NOMO-1 treated with DMSO at 0.1 percent for 48 hours (cell line): ENCODE measurements around the gene UPF1.

Source experiments
- DNase-seq: peaks from one replicate; lab custom pipeline; 2025; ENCODE audit not compliant: unreplicated experiment; lab: John Stamatoyannopoulos, UW

The UPF1 gene

DNA sequence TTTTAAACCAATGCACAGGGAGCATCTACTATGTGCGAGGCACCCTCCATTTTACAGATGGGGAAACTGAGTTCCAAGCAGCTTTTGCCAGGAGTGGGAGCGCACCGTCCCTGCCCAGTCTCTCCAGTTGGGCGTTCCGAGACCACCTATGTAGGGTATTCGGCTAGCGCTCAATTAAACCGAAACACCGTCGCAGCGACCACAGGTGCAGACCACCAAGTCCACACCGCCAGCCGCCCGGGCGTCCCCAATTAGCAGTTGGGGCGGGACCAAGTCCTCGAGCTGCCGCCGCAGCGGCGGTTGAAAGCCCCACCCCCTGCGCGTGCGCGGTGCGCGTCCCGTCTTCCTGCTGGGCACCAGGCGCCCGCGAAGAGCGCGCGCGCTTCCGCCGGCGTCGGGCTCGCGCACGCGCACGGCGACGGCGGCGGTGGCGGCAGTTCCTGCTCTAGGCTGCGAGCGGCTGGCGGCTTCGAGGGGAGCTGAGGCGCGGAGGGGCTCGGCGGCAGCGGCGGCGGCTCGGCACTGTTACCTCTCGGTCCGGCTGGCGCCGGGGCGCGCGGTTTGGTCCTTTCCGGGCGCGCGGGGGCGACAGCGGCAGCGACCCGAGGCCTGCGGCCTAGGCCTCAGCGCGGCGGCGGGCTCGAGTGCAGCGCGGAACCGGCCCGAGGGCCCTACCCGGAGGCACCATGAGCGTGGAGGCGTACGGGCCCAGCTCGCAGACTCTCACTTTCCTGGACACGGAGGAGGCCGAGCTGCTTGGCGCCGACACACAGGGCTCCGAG, at the start of gene UPF1:
Gene UPF1, plus strand, starts transcription at position 436 of the 782 bp plus-strand sequence. Its CDS starts 251 bp downstream, at position 687.
- DNase-seq = peak; percentile 82

- DNase-seq = no peak
Observed at GRCh38 chr19:18782559-18783225, 49.1 kb upstream of the UPF1 start.

DNA sequence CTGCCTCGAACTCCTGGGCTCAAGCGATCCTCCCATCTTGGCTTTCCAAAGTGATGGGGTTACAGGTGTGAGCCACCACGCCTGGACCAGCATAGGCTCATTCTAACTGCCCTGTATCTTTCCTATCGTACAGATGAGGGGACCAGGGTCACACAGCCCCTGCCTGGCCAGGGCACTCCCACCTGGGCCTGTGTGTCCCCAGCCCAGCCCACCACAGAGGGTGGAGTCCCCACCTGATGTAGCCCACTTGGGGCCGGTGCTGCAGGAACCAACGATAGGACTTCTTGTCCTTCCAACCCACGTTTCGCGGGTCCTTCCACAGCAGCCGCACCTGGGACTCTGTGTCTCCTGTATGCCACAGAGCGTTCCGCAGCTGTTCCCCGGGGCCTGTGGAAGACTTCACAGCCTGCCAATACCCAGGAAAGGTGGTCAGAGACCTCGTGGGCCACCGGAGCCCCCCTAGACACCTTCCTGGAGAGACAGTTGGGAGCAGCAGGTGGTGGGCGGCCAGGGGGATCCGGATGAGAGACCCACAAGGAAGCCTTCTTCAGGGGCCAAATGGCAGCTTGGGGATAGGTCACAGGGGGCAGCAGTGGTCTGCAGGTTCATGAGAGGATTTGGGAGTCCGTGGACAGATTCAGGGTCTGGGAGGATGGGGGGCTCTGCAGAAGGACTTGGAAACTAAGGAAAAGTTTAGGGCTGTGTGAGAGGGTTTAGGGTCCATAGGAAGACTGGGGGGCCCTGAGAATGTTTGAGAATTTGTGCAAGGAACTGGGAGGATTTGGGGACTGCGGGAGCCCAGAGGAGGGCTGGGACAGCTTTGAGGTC, 47.6 kb upstream of the UPF1 start:
- DNase-seq = no peak

GRCh38 chr19:18784786-18785120, 47.0 kb upstream of the UPF1 start:
- no peak for DNase-seq

- peak; percentile 28 for DNase-seq
Observed at GRCh38 chr19:18785179-18786124, 46.3 kb upstream of the UPF1 start.

GRCh38 chr19:18788529-18789421, 43.0 kb upstream of the UPF1 start:
- no peak for DNase-seq

DNA sequence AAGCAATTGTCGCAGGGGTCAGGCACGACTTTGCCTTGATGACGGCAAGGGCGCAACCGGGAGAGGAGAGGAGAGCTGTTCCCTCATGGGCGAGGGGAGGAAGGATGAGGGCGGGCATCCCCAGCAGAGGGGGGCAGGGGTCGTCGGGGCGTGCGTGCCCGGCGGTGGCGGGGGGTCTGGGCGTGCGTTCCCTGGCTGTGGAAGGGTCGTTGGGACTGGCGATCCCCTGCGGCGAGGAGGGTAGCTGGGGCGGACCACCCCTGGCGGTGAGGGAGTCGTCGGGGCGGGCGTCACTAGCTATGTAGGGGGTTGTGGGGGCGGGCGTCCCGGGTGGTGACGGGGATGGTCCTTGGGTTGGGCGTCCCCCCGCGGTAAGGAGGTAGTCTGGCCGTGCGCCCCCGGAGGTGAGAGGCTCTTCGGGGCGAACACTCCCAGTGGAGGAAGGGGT, 42.3 kb upstream of the UPF1 start:
- no peak for DNase-seq

DNA sequence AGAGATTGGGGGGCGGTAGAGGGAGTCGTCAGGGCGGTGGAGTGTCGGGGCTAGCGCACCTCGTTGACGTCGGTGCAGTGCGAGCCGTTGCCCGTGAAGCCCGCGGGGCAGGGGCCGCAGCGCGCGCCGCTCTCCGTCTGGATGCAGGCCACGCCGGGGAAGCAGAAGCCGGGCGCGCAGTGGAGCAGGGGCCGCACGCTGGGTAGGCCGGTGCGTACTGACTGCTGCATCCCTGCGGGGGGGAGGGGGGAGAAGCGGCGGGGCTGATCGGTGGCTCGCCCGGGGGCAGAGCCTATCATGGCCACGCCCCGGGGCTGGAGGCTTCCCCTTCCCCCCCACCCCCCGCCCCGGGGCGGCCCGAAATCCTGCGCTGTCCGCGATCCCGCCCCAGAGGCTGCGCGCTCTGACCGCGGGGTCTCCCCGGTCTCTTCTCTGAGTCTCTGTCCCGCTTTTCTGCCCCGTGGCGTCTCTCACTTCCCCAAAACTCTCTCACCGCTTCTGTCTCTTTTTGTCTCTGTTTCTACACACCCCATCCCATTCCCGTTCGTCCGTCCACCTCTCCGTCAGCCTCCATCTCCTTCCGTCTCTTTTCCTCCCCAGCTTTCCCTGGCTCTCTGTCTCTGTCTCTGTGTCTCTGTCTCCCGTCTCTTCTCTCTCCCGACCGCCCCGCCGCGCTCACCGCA, 41.7 kb upstream of the UPF1 start:
- peak; percentile 33 for DNase-seq

- DNase-seq = no peak
Observed at GRCh38 chr19:18790566-18791314, 41.0 kb upstream of the UPF1 start, which contains the start of gene COMP. COMP (minus strand) TSS chr19:18791305; CDS start chr19:18791269, 36 bp downstream.

DNA sequence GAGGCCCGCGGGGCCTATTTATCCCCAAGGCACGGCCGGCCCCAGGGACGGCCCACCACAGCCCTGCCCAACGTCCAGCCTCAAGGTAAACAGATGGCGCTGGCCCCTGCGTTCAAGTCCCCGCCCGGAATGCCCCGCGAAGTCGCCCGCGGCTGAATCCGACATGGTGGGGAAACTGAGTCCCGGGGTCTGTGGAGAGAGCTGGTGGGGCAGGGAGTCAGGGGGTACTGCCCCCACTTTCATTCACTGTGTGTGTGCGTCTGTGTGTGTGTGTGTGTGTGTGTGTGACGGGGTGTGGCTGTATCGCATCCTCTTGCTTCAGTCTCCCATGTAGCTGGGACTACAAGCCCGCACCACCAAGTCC, 40.5 kb upstream of the UPF1 start:
- no peak for DNase-seq

DNA sequence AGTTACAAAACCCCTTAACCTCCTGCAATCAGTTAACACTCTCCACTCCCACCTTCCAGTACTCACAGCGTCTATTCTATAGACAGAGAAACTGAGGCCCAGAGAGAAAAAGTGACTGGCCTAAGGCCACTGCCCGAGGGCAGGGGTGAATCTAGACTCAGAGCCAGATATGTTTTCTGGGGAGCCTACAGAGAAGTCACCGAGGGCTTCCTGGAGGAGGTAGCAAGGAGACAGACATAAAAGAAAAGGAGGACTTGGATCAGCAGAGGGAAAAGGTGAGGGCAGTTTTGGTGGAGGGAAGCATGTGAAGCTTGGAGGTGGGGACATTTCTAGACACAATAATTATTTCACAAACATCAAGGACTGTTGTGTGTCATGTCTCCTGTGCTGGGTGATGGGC, 39.1 kb upstream of the UPF1 start:
- DNase-seq = no peak

DNA sequence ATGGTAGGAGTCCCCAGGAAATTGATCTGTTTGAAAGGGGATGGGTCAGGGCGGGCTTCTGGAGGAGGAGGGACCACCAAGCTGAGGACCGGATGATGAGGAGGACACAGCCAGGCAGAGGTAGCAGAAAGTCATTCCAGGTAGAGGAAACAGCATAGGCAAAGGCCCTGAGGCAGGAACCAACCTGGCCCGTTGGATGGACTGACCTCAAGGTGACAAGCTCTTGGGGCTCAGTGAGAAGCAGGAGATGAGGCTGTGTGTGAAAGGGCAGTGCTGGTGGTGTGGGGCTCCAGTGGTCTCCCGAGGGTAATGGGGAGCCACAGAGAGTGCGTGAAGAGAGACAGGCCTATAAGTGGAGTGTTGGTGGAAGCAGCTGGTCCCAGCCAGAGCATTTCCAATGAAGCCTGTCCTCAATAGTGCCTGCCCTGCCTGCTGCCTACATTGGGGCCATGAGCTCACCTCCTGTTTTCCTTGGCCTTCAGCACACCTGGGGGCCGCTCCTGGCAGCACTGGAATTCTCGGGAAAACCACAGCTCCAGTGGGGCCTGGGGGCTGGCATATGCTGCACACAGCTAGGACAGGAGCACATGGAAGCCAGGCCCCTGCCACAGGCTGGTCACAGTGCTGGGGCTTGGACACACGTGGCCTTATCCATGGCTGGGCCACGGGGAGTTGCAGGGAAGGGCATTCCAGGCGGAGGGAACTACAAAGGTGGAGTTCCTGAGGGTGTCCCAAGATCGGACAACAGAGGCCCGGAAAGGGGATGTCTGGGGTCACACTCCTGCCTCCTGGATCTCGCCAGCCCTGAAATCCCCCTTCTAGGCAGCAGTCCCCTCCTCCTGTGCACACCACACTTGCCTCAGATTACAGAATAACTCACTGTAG, 38.4 kb upstream of the UPF1 start:
- DNase-seq = no peak

GRCh38 chr19:18794029-18794313, 37.8 kb upstream of the UPF1 start:
- no peak for DNase-seq

DNA sequence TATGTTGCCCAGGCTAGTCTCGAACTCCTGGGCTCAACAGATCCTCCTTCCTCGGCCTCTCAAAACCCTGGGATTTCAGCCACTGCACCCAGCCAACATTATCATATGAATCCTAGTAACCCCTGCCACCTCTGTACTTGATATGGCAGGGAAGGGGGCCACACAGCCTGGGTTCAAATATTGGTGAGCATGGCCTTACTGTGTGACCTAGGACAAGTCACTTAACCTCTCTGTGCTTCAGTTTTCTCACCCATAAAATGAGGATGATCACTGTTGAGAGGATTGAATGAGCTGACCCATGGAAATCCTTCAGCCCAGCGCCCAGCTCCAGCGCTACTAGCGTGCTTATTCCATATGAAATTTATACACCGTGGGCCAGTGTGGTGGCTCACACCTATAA, 37.1 kb upstream of the UPF1 start:
- no peak for DNase-seq

- no peak for DNase-seq
Observed at GRCh38 chr19:18795540-18795939, 36.2 kb upstream of the UPF1 start.

DNA sequence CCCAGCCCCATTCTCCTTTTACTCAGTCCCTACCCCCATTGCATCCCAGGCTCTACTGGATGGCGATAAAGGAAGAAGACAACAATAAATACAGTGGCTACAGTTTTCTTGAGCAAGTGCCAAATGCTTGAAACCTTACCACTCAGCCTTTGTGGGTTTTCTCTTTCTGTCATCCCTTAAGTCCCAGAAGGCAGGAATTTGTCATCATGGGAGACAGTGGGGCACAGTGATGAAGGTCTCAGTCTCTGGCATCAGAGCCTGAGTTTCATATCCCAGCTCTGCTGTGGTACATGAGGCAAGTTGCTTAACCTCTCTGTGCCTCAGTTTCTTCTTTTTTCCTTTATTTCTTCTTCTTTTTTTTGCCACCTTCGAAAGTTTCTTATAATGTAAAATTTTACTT, 35.5 kb upstream of the UPF1 start:
- no peak for DNase-seq
